GM12891 (cell line): ENCODE data around the gene RAB36.

Experiments
- POLR2A ChIP-seq: IDR thresholded peaks from 2 replicates; pipeline ENCODE4 v1.6.1; 2011; ENCODE audit warnings: low read depth, low read length, control low read depth
- POLR2AphosphoS5 ChIP-seq: IDR thresholded peaks from 2 replicates; pipeline ENCODE4 v1.6.1; 2011; ENCODE audit warnings: low read depth, low read length, control low read depth
- POU2F2 ChIP-seq: IDR thresholded peaks from 2 replicates; pipeline ENCODE4 v1.6.1; 2011; ENCODE audit warnings: low read depth, mild to moderate bottlenecking, control low read depth, low read length, moderate library complexity
- SPI1 ChIP-seq: IDR thresholded peaks from 2 replicates; pipeline ENCODE4 v1.6.1; 2011; ENCODE audit warnings: low read depth, low read length, control low read depth
- TAF1 ChIP-seq: IDR thresholded peaks from 2 replicates; pipeline ENCODE4 v1.6.1; 2011; ENCODE audit warnings: low read depth, low read length, control low read depth

- TF ChIP-seq POLR2AphosphoS5 (no peak), POLR2A (no peak), TAF1 (no peak), SPI1 (no peak), POU2F2 (no peak)
These were observed 58.3 kb downstream of the RAB36 start for GRCh38 chr22:23203452-23204124.
